ENCODE results near the gene ITGB1.
"Not testable (repeated sequence)": the region's sequence is repeated elsewhere in the genome, so short reads cannot be mapped to it uniquely, and the experiment has no call there.

ITGB1 gene

DNA sequence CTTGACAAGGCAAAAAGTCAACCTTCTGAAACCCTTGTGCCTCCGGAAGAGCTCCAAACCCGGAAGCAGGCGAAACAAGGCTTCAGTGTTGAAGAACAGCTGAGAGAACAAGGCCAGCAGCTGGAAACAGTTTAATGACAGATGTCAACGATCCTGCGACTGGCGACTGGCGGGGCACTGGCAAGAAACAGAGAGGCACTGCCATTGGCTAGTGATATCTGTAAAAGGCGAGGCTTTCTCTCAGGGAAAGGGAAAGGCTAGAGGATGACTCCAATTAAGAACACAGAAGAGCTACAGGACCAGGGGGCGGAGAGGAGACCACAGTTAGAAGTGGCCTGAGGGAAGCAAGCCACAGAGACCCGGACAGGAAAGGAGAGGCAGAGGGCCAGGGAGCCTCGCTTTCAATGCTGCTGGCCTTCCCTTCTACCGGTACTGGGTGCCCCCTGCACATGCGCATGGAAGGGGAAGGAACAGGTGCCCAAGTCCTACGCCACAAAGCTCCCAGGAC is 19.4 kb downstream of the ITGB1 start:
- no peak for DNase-seq (ENCODE audit: low read depth in 3 of 3)

DNA sequence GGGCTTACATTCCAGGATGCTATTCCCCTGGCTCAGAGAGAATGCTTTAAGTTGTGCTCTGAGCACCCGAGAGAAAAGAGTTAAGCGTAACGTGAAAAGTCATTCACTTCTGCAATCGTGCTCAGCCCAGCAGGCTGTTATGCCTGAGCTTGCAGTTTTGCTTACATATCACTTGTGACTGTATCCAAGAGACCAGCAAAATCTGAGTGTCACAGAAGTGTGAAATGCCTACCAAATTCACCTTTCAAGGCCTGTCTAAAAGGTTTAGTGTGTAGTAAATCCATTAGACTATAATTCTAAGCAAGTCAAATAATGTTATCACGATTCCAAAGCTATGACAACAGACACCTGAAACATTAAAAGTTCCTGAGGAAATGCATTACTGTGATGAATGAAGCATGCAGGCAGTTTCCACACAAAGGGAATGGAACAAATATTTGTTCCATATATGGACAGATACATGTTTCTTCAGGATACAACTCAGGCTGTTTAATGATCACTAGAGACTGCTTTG is 20.1 kb downstream of the ITGB1 start:
- DNase-seq (ENCODE audit: low read depth in 3 of 3), result no peak

DNA sequence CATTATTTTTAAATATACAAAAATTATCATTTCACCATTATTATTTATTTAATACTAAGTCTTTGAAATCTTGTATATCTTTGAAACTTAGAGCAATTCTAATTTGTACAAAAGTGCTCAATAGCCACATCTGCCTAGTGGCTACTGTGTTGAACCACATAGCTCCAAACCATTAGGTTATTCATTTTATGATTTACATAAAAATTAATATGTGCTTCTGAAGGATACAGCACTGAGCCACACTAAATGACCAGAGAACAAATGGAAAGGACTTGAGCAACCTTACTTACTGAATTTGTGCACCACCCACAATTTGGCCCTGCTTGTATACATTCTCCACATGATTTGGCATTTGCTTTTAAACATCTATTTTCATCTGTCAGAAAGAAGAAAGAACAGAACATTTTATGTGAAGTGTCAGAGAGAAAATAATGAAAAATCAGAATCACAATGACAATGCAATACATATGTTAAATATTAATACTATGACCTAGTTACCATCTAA is 25.8 kb downstream of the ITGB1 start:
- DNase-seq (ENCODE audit: low read depth in 3 of 3), result no peak

DNA sequence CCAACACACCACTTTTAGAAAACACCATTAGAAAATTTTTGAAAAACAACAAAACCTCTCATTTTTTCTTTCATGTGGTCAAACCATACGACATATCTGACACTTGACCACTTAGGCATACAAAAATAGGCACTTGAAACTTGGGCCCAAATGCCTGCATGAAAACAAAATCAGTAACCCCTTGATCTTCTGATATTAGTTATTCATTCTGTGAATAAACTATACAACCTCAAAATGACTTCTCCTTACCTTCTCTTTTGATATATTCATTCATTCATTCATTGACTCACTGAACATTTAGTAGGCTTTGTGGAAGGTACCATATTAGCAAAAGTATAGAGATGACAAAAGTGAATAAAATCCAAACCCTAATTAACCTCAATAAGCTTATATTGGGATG is 26.4 kb downstream of the ITGB1 start:
- DNase-seq (ENCODE audit: low read depth in 3 of 3), result no peak

DNA sequence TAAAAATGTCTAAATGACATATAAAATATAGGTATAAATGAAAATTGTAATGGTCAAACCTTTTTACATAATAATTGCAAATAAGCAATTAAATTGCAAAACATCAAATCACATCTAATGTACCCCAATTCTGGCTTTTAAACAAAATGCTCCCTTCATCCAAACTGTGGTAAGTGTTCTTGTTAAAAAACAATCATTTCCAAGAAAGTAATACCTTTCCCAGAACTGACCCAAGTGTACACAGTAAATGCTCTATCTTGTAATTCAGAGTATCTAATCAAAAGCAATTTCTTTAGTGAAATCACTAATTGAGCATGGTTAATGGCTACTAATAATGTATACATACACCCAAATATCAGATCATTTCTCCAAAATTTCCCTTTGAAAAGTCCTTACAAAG is 28.0 kb downstream of the ITGB1 start:
- no peak for DNase-seq (ENCODE audit: low read depth in 3 of 3)

DNA sequence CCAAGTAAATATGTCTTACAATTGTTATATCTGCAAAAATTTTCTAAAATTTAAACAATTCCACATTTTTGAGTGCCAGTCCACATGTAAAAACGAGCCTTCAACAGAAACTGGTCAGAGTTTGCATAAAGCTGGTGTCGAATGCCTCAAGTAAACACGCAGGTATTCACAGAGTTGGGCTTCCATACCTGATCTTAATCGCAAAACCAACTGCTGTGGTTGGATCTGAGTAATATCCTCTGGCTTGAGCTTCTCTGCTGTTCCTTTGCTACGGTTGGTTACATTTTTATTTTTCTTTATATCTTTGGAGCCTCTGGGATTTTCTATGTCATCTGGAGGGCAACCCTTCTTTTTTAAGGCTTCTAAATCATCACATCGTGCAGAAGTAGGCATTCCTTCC is 28.4 kb downstream of the ITGB1 start:
- DNase-seq (ENCODE audit: low read depth in 3 of 3), result no peak

DNA sequence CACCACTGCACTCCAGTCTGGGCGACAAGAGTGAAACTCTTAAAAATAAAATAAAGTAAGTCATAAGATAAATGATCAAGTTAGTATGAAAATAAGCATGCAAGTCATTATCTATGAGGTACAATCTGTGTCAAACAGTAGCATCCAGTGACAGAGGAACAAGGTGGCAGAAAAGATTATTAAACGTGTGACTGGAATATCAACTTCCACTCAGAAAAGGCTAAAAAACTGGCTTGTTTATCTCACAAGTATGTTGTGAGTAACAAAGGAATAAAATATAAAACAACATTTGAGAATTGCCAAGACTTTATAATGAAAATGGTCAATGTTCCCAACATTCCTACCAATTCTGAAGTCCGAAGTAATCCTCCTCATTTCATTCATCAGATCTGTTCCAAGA is 30.3 kb downstream of the ITGB1 start:
- no peak for DNase-seq (ENCODE audit: low read depth in 3 of 3)

DNA sequence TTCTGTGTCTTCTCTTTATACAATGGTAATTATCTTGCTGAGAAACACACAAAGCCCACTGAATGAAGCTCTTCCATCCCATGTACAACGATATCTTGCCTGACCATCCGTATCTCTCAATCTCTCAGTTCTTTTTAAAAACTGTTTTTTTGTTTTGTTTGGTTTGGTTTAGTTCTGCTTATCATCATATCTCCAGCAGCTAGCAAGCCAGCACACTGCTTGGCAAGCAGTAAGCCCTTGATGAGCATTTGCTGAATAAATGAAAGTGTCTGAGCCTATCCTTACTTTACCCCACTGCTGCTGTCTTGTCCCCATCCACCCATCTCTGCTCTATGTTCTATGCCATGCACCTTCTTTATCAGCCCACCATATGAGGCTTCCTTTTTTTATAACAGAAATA is 34.2 kb downstream of the ITGB1 start:
- no peak for DNase-seq (ENCODE audit: low read depth in 3 of 3)

DNA sequence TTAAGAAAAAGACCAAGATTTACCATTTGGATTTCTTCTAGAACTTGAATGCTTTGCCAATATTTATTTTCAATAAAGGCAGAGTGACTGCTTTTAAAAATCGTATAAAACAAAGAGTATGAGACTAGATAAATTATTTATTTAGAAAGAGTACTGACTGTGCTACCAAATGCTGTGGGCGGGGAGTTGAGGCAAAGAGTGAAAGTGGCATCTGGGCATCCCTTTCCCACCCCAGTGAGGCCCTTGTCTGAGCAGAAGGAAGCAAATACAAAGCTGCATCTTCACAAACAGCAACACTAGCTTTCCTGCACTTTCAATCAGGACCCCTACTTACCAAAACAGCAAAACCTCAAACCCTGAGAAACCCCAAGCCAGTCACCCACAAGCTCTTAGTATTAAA is 34.9 kb downstream of the ITGB1 start:
- DNase-seq (ENCODE audit: low read depth in 3 of 3), result no peak

DNA sequence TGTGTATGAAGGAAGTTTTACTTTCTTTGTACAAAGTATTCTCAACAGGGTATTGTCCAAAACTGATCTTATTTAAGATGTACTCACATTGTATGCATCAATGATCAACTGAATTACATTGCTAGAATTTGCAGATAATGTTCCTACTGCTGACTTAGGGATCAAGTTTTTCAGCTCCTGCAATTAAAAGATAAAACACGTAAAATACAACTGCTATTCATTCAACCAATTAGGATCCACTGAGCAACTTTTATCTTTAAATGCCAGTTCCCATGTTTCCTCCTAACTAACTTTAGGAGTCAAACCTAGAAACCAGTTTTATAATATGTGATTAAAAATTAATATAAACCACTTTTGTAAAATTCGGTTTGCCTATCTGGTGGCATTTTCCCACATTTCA is 35.9 kb downstream of the ITGB1 start:
- no peak for DNase-seq (ENCODE audit: low read depth in 3 of 3)

DNA sequence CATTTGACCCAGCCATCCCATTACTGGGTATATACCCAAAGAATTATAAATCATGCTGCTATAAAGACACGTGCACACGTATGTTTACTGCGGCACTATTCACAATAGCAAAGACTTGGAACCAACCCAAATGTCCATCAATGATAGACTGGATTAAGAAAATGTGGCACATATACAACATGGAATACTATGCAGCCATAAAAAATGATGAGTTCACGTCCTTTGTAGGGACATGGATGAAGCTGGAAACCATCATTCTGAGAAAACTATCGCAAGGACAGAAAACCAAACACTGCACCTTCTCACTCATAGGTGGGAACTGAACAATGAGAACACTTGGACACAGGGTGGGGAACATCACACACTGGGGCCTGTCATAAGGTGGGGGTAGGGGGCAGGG is 40.2 kb downstream of the ITGB1 start:
- DNase-seq (ENCODE audit: low read depth in 3 of 3), result not testable (repeated sequence)

DNA sequence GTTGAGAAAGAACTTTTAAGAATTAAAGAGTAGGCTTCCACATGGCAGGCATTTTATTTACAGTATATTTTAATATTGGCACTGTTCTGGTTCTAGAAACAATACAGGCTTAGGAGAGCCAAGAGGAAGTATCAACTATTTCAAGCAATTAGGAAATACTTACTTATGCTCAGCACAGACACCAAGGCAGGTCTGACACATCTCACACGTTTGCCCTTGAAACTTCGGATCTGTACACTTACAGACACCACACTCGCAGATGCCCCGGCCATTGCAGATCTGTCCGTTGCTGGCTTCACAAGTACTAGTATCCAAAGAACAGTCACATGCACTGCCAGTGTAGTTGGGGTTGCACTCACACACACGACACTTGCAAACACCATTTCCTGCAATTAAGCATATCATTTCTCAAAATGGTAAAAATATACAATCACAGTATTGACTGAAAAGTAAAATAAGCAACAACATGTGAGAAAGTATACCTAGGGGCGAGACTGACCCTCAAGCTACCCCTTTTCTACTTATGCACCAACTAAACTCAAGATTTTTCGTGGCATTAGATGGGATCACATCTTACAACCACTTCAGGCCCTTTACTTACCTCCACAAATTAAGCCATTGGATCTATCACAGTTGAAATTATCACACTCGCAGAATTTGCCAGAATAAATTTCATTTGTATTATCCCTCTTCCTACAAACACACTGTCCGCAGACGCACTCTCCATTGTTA is 46.6 kb downstream of the ITGB1 start:
- no peak for DNase-seq (ENCODE audit: low read depth in 3 of 3)

DNA sequence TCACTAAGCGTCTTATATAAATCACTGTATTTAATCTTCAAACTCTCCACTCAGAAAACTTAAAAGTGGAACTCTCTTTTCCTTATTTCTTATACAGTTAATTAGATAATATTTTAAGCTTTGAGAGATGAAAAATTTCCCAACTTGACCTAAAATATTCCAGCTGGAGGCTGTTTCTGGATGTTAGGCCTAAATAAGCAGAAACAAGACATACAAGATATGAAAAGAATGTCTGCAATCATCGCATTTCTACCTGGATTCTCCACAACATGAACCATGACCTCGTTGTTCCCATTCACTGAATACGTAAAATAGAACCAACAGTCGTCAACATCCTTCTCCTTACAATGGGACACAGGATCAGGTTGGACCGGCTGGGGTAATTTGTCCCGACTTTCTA is 48.1 kb downstream of the ITGB1 start:
- not testable (repeated sequence) for DNase-seq (ENCODE audit: low read depth in 3 of 3)

DNA sequence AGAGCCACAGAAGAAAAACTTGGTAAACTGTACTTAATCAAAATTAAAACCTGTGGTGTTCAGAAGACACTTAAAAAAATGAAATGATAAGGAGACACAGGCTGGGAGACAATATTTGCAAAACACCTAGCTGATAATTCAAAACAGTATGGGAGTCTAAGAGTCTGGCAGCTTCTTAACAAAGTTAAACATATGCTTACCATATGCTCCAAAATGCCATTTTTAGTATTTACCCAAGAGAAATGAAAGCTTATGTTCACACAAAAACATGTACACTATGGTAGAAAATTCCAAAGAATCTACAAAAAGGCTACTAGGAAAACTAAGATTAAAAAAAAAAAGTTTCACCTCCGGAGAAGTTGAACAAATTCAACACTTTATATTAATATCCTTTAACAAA is 48.6 kb downstream of the ITGB1 start:
- no peak for DNase-seq (ENCODE audit: low read depth in 3 of 3)

DNA sequence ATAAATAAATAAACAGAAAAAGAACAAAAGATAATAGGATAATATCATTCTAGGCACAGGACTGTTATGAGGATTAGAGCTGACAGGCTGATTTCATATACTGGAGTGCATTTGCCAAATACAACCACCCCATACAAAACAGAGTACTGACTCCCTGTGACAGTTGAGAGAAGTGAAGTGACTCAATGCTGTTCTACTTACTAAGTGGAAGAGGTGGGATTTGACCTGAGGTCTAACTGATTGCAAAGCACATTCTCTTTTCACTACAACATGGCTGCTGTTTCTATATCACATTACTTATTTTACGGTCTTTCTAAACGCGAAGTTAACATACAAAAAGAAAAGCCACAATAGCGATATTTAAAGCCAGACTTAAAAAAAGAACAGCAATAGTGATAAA is 51.4 kb downstream of the ITGB1 start:
- DNase-seq (ENCODE audit: low read depth in 3 of 3), result no peak

DNA sequence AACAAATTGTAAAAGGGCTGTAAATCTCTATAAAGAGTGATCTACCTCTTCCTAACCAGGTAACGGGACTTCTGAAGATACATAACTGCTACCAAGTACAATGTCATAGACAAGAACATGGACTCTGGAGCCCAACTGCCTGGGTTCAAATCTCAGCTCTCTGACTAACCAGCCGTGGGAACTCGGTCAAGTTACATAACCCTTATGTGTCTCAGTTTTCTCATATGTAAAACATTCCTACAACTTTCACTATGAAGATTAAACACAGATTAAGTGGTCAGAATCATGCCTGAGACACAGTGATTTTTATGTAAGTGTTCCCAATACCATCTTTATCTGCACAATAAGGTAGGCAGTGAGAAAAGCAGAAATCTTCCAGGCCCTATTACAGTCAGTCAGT is 52.6 kb downstream of the ITGB1 start:
- no peak for DNase-seq (ENCODE audit: low read depth in 3 of 3)

DNA sequence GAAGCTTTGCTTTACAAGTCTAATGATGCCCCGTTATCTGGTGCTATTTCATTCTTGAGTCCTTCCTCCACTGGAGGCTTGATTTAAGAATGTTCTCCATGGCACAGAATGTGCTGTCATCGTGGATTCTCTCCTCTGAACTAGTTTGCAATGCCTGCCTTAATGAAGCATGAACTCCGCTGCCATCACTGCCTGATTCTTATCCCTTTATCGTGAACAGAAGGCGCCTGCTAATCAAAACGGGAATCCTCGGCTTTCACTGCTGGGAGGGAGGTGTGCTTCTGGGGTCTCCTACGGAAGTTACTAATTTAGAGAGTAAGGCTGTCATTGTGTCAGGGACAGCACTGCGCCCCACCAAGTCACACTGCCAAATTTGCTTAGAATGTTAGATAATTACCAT is 56.2 kb downstream of the ITGB1 start:
- no peak for DNase-seq (ENCODE audit: low read depth in 3 of 3)

DNA sequence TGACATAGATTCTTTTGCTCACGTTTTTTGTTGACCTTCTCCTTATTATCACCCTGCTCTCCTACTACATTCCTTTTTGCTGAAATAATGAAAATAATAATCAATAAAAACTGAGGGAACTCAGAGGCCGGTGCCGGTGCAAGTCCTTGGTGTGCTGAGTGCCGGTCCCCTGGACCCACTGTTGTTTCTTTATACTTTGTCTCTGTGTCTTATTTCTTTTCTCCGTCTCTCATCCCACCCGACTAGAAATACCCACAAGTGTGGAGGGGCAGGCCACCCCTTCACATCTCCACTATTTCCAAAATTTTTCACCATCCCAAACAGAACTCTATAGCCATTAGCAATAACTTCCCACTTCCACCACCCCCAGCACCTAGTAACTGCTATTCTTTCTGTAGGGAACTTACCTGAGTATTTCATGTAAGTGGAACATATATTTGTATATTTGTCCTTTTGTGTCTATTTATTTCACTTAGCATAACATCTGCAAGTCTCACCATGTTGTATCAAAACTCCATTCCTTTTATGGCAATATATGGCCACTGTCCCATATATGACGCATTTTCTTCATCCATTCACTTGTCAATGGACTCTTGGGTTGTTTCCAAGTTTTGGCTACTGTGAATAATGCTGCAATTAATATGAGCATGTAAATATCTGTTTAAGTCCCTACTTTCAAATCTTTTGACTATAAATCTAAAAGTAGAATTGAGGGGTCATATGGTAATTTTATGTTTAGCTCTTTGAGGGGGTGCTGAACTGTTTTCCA is 62.6 kb downstream of the ITGB1 start:
- DNase-seq (ENCODE audit: low read depth in 3 of 3), result not testable (repeated sequence)

DNA sequence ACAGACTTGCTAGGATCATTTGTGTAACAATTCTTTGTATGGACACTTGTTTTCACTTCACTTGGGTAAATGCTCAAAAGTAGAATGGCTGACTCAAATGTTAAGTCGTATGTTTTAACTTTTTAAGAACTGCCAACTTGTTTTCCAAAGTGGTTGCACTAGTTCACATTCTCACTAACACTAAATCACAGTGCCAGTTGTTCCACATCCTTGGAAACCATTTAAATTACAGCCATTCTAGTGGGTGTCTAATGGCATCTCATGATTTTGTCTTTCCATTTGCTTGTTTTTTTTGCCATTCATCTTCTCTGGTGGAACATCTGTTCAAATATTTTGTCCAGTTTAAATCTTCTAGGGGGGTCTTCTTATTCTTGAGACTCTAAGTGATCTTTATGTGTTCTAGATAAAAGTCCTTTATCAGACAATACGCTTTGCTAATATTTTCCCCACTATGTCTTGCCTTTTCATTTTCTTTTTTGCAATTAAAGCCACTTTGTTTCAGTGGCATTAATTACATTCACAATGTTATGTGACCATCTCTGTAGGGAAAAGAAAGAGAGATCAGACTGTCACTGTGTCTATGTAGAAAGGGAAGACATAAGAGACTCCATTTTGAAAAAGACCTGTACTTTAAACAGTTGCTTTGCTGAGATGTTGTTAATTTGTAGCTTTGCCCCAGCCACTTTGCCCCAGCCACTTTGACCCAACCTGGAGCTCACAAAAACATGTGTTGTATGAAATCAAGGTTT is 63.9 kb downstream of the ITGB1 start:
- DNase-seq (ENCODE audit: low read depth in 3 of 3), result no peak

DNA sequence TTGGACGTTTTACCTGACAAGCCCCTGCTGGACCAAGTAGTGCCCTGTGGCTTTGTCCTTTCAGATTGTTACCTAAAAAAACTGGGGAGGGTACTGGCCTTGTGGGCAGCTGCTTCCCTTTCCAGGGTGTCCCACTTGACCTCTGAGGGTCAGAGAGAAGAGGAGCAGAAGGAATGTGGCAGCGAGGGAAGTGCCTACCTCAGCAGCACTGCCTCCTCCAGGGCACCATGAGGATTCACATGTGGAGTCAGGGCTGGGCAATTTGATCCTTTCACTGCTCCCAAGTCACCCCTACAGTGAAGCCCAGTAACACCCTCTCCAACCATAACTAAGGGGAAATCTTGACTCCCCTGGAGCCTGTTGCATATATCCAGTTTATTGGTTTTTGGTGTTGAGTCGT is 64.6 kb downstream of the ITGB1 start:
- DNase-seq (ENCODE audit: low read depth in 3 of 3), result no peak

DNA sequence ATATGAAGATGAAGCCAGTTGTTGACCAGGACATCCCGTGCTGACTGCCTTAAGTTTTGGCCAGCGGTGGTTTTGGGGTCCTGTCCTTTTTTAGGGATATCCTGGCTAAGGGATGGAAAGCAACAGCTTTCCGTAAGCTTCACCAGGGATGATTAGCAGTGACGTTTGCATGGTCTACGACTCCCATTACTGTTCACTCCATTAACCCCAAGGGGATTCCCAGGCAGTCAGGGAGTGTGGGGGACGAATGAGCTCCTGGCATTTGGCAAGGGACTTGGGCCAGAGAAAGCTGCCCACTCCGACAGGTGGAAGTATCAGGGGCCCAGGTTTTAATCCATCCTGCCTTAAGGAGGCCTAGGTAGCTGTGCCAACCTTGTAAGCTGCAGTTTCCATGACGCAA is 66.8 kb downstream of the ITGB1 start:
- DNase-seq (ENCODE audit: low read depth in 3 of 3), result no peak

DNA sequence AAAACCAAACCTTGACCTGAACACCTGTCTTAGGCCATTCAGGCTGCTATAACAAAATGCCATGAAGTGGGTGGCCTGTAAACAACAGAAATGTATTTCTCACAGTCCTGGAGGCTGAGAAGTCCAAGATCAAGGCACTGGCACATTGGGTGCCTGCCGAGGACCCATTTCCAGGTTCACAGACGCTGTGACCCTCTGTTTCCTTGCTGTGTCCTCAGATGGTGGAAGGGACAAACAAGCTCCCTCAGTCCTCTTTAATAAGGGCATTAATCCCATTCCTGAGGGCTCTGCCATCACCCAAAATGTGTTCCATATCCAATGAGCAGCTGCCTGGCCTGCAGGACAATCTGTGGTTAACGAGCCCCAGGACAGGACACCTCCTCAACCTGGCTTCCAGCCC is 67.6 kb downstream of the ITGB1 start:
- no peak for DNase-seq (ENCODE audit: low read depth in 3 of 3)
